Right atrium auricular region (tissue), 2 donors: Measurements from ENCODE around the gene ID2. TPM values are rescaled to one million over a fixed set of nuclear protein-coding genes. Genes with fewer than 3 reads are reported as not detected.
A peak's percentile ranks its signal among the peaks of the same experiment; 100 is the strongest.

Experiments
- DNase-seq: peaks from one replicate; pipeline ENCODE4 v3.0.0-alpha.2; 2019; ENCODE audit warnings: low spot score
- H3K27ac ChIP-seq, 2 donors: fragments of 200-600 bp; sonication (generic); 1 replicate in 1 of 2; 2 replicates in 1 of 2; pipeline ENCODE4 v1.5.1; 2016 to 2019
- H3K27me3 ChIP-seq, 2 donors: fragments of 200-600 bp; sonication (generic); one replicate each; pipeline versions ENCODE4 v1.5.1 to v1.6.0; 2017 to 2019
- H3K36me3 ChIP-seq: fragments of 200-600 bp; sonication (generic); one replicate; pipeline ENCODE4 v1.5.1; 2016
- H3K4me1 ChIP-seq, 2 donors: fragments of 200-600 bp; sonication (generic); one replicate each; pipeline versions ENCODE4 v1.5.1 to v1.6.0; 2017 to 2019
- H3K4me3 ChIP-seq, 2 donors: fragments of 200-600 bp; sonication (generic); 1 replicate in 1 of 2; 2 replicates in 1 of 2; pipeline ENCODE4 v1.5.1; 2017 to 2019; ENCODE audit warnings: mild to moderate bottlenecking in 1 of 2, moderate library complexity in 1 of 2
- H3K9me3 ChIP-seq, 2 donors: fragments of 200-600 bp; sonication (generic); one replicate each; pipeline ENCODE4 v1.5.1; 2019
- CTCF ChIP-seq, 2 donors: fragments of 200-600 bp; sonication (generic); IDR thresholded peaks; one replicate each; pipeline ENCODE4 v1.5.1; 2019; ENCODE audit warnings: antibody characterized with exemption in 2 of 2
- total RNA-seq, 2 donors: library from RNA; depleted of rRNA; stranded (reverse); fragments of >200 nt; gene quantifications; one replicate each; pipeline ENCODE4 v1.1.0, GENCODE V29; 2016

The ID2 gene
- total RNA-seq = 100 to 1,000 TPM; 213 to 421 TPM

- H3K4me1 ChIP-seq = peaks cover 0 to 46% of the 10 kb centered on the region in 2 donors
- no peaks in the 10 kb centered on the region for H3K9me3 ChIP-seq
- no peaks in the 10 kb centered on the region for H3K36me3 ChIP-seq
- H3K27ac ChIP-seq = peak within 1 kb of the TSS; percentile 98
- DNase-seq = peak; percentile 100
- no peak for TF ChIP-seq CTCF (IDR thresholded peaks at IDR 0.05)
- peak within 1 kb of the TSS; percentile 71 to 73 for H3K4me3 ChIP-seq
- no peaks in the 10 kb centered on the region for H3K27me3 ChIP-seq
Measured at GRCh38 chr2:8681786-8682692, at the start of gene ID2. Gene ID2 (plus strand): TSS chr2:8682056. CDS start chr2:8682166, 110 bp downstream.

GRCh38 chr2:8632755-8633154, 49.1 kb upstream of the ID2 start:
- Histone ChIP-seq H3K27me3 (no peaks in the 10 kb centered on the region), H3K4me1 (peaks cover 0 to 13% of the 10 kb centered on the region in 2 donors), H3K36me3 (no peaks in the 10 kb centered on the region), H3K9me3 (no peaks in the 10 kb centered on the region), H3K4me3 (no peak overlapping the region), H3K27ac (no peak overlapping the region)
- no peak for TF ChIP-seq CTCF (IDR thresholded peaks at IDR 0.05)
- DNase-seq = no peak

GRCh38 chr2:8633186-8633734, 48.6 kb upstream of the ID2 start:
- no peaks in the 10 kb centered on the region for H3K9me3 ChIP-seq
- no peaks in the 10 kb centered on the region for H3K27me3 ChIP-seq
- no peak overlapping the region for H3K4me3 ChIP-seq
- TF ChIP-seq CTCF (IDR thresholded peaks at IDR 0.05) = no peak
- H3K36me3 ChIP-seq = no peaks in the 10 kb centered on the region
- DNase-seq = no peak
- peaks cover 0 to 13% of the 10 kb centered on the region in 2 donors for H3K4me1 ChIP-seq
- H3K27ac ChIP-seq = no peak overlapping the region

- Histone ChIP-seq H3K9me3 (no peaks in the 10 kb centered on the region), H3K27me3 (no peaks in the 10 kb centered on the region), H3K4me3 (no peak overlapping the region), H3K27ac (no peak overlapping the region), H3K36me3 (no peaks in the 10 kb centered on the region), H3K4me1 (peaks cover 0 to 13% of the 10 kb centered on the region in 2 donors)
- DNase-seq = no peak
- no peak for TF ChIP-seq CTCF (IDR thresholded peaks at IDR 0.05)
Measured at GRCh38 chr2:8633735-8634313, 48.0 kb upstream of the ID2 start.

GRCh38 chr2:8634466-8635172, 47.2 kb upstream of the ID2 start:
- H3K9me3 ChIP-seq = no peaks in the 10 kb centered on the region
- no peaks in the 10 kb centered on the region for H3K27me3 ChIP-seq
- H3K36me3 ChIP-seq = no peaks in the 10 kb centered on the region
- H3K27ac ChIP-seq = no peak overlapping the region
- H3K4me1 ChIP-seq = peaks cover 0 to 13% of the 10 kb centered on the region in 2 donors
- no peak for TF ChIP-seq CTCF (IDR thresholded peaks at IDR 0.05)
- no peak for DNase-seq
- H3K4me3 ChIP-seq = no peak overlapping the region
